ENCODE data around the gene PKD2L1. TPM values are rescaled to one million over a fixed set of nuclear protein-coding genes. Genes with fewer than 3 reads are reported as not detected.

PKD2L1 gene
- total RNA-seq, 1 experiment from 2014 or later: not detected

DNA sequence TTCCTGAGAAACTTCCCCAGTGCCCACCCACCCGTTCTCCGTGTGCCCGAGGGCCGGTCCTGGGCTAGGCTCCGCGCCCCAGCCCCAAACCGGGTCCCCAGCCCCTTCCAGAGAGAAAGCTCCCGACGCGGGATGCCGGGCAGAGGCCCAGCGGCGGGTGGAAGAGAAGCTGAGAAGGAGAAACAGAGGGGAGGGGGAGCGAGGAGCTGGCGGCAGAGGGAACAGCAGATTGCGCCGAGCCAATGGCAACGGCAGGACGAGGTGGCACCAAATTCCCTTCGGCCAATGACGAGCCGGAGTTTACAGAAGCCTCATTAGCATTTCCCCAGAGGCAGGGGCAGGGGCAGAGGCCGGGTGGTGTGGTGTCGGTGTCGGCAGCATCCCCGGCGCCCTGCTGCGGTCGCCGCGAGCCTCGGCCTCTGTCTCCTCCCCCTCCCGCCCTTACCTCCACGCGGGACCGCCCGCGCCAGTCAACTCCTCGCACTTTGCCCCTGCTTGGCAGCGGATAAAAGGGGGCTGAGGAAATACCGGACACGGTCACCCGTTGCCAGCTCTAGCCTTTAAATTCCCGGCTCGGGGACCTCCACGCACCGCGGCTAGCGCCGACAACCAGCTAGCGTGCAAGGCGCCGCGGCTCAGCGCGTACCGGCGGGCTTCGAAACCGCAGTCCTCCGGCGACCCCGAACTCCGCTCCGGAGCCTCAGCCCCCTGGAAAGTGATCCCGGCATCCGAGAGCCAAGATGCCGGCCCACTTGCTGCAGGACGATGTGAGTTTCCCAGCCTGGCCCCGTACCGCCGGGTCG, 16.9 kb upstream of the PKD2L1 start, which contains the start of gene SCD:
SCD (plus strand) TSS at position 469 of the 803 bp plus-strand sequence; CDS start at position 741, 272 bp downstream.
- no peaks in the 10 kb centered on the region for H3K9me3 ChIP-seq (ENCODE audit: control insufficient read depth, insufficient read depth, low read depth, low read length)
- peak within 1 kb of the TSS; percentile 95 for H3K27ac ChIP-seq (ENCODE audit: low read length)
- intact Hi-C loops (cut with micrococcal nuclease; ENCODE audit: unreplicated experiment): no loop called here
- ChIA-PET POLR2A (interaction anchor here (0.6 to 1.5 kb wide), 6 partner anchors 20 to 180 kb away, joined by 4 to 18 read pairs (median 14); no protein-coding TSS in a partner anchor), CTCF (interaction anchor here (0.6 to 0.7 kb wide), 5 partner anchors 24 to 1138 kb away, joined by 3 to 8 read pairs (median 4); no protein-coding TSS in a partner anchor)
- H3K4me1 ChIP-seq (ENCODE audit: control insufficient read depth, insufficient read depth, low read length): peaks cover 47% of the 10 kb centered on the region
- no peaks in the 10 kb centered on the region for H3K27me3 ChIP-seq (ENCODE audit: control insufficient read depth, insufficient read depth, low read length)
- TF ChIP-seq POLR2AphosphoS5 (IDR thresholded peaks at IDR 0.05; ENCODE audit: low read depth, low read length) (peak; percentile 88), TCF7L2 (IDR thresholded peaks at IDR 0.05; ENCODE audit: low read depth, low read length) (peak; percentile 98), SIN3A (IDR thresholded peaks at IDR 0.05; ENCODE audit: borderline replicate concordance, insufficient read depth, low read depth, low read length) (peak; percentile 41; the same call in 1 of the 2 replicates)
- TF ChIP-seq, protein P1, sequence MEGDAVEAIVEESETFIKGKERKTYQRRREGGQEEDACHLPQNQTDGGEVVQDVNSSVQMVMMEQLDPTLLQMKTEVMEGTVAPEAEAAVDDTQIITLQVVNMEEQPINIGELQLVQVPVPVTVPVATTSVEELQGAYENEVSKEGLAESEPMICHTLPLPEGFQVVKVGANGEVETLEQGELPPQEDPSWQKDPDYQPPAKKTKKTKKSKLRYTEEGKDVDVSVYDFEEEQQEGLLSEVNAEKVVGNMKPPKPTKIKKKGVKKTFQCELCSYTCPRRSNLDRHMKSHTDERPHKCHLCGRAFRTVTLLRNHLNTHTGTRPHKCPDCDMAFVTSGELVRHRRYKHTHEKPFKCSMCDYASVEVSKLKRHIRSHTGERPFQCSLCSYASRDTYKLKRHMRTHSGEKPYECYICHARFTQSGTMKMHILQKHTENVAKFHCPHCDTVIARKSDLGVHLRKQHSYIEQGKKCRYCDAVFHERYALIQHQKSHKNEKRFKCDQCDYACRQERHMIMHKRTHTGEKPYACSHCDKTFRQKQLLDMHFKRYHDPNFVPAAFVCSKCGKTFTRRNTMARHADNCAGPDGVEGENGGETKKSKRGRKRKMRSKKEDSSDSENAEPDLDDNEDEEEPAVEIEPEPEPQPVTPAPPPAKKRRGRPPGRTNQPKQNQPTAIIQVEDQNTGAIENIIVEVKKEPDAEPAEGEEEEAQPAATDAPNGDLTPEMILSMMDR (IDR thresholded peaks at IDR 0.05): no peak
- TF ChIP-seq, protein P2, sequence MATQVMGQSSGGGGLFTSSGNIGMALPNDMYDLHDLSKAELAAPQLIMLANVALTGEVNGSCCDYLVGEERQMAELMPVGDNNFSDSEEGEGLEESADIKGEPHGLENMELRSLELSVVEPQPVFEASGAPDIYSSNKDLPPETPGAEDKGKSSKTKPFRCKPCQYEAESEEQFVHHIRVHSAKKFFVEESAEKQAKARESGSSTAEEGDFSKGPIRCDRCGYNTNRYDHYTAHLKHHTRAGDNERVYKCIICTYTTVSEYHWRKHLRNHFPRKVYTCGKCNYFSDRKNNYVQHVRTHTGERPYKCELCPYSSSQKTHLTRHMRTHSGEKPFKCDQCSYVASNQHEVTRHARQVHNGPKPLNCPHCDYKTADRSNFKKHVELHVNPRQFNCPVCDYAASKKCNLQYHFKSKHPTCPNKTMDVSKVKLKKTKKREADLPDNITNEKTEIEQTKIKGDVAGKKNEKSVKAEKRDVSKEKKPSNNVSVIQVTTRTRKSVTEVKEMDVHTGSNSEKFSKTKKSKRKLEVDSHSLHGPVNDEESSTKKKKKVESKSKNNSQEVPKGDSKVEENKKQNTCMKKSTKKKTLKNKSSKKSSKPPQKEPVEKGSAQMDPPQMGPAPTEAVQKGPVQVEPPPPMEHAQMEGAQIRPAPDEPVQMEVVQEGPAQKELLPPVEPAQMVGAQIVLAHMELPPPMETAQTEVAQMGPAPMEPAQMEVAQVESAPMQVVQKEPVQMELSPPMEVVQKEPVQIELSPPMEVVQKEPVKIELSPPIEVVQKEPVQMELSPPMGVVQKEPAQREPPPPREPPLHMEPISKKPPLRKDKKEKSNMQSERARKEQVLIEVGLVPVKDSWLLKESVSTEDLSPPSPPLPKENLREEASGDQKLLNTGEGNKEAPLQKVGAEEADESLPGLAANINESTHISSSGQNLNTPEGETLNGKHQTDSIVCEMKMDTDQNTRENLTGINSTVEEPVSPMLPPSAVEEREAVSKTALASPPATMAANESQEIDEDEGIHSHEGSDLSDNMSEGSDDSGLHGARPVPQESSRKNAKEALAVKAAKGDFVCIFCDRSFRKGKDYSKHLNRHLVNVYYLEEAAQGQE (IDR thresholded peaks at IDR 0.05; ENCODE audit: insufficient read depth in 1 of 2, low read depth in 2 of 2, low read length in 1 of 2): no peak
- peaks cover 40% of the 10 kb centered on the region for H3K36me3 ChIP-seq (ENCODE audit: control insufficient read depth, insufficient read depth, low read length)
- BruUV-seq (replicated peaks): no TSS peak
- peak within 1 kb of the TSS; percentile 89 to 94 for H3K4me3 ChIP-seq (ENCODE audit: low read depth in 2 of 2, low read length in 2 of 2)
- in situ Hi-C loops (cut with HindIII; ENCODE audit: low pct_unique_long_range_greater_than_20kb, low sequenced_read_pairs): no loop called here
- DNase-seq (ENCODE audit: low read depth, low spot score) (peak; percentile 81), ATAC-seq (peak; percentile 94)

DNA sequence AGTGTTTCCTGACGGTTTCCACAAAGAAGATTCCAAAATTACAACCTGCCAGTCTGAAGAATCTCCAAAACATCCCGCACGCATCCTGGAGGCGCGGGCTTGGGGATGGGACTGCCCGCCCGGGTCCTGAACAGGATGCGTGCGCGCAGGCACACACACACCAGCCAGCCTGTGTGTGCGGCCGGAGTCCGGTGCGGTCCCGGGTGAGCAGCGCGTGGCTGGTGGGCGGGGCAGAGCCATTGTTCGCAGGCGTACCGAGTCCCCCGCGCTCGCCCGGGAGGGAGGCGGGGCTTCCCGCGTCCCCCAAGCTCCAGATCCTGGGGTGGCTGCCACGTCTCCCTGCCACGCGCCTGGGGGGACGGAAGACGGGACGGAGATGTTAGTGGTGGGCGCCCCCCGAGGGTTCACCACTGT, 16.3 kb upstream of the PKD2L1 start:
- POLR2A ChIA-PET: interaction anchor here (0.5 to 1.5 kb wide), 6 partner anchors 12 to 180 kb away, joined by 7 to 18 read pairs (median 14); no protein-coding TSS in a partner anchor
- Histone ChIP-seq H3K27ac (ENCODE audit: low read length) (peak overlapping the region; percentile 95), H3K36me3 (ENCODE audit: control insufficient read depth, insufficient read depth, low read length) (peaks cover 39% of the 10 kb centered on the region), H3K9me3 (ENCODE audit: control insufficient read depth, insufficient read depth, low read depth, low read length) (no peaks in the 10 kb centered on the region), H3K27me3 (ENCODE audit: control insufficient read depth, insufficient read depth, low read length) (no peaks in the 10 kb centered on the region), H3K4me3 (ENCODE audit: low read depth in 2 of 2, low read length in 2 of 2) (peak overlapping the region; percentile 89 to 94), H3K4me1 (ENCODE audit: control insufficient read depth, insufficient read depth, low read length) (peaks cover 51% of the 10 kb centered on the region)
- CTCF ChIA-PET: interaction anchor here (0.5 to 1.2 kb wide), 4 partner anchors 25 to 172 kb away, joined by 4 to 8 read pairs (median 4); no protein-coding TSS in a partner anchor
- BruUV-seq (replicated peaks): no TSS peak
- intact Hi-C loops (cut with micrococcal nuclease; ENCODE audit: unreplicated experiment): no loop called here
- TF ChIP-seq SIN3A (IDR thresholded peaks at IDR 0.05; ENCODE audit: borderline replicate concordance, insufficient read depth, low read depth, low read length): no peak
- TF ChIP-seq, protein P2 (IDR thresholded peaks at IDR 0.05; ENCODE audit: insufficient read depth in 1 of 2, low read depth in 2 of 2, low read length in 1 of 2): 0 out of 4 replicates have a peak, but pooled peaks of 1 of the 2 experiments have one; percentile 53
- ATAC-seq: peak; percentile 81
- DNase-seq (ENCODE audit: low read depth, low spot score): no peak
- in situ Hi-C loops (cut with HindIII; ENCODE audit: low pct_unique_long_range_greater_than_20kb, low sequenced_read_pairs): no loop called here

Measured in Panc1 (cell line).